Measurements from ENCODE around the gene TRIM64C. TPM values are rescaled to one million over a fixed set of nuclear protein-coding genes. Genes with fewer than 3 reads are reported as not detected.
"Not testable (repeated sequence)": the region's sequence is repeated elsewhere in the genome, so short reads cannot be mapped to it uniquely, and the experiment has no call there.

TRIM64C gene
- not detected for total RNA-seq

DNA sequence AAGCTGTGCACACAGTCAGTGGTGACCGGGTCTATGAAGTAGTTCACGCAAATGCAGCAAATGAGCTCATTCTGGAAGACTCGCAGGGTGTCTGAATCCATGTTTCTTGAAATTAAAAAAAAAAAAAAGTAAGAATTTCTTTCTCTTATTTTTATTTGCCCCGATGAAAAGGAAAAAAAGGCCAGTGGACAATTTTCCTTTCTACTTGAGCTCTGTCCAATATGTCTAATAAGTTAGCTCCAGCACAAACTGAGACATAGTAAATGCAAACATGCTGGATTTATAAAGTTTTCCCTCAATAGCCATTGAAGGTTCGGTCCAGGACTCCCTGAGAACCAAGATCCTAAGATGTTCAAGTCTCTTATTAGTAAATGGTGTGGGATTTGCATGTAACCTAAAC is at the start of gene TRIM64C:
TSS of gene TRIM64C (minus strand) at position 101 of the 400 bp plus-strand sequence. CDS start at position 101, 0 bp downstream.
- intact Hi-C loops (cut with DNase I); H3K4me1 ChIP-seq; DNase-seq (ENCODE audit: low spot score in 2 of 2); H3K27me3 ChIP-seq; H3K27ac ChIP-seq; H3K36me3 ChIP-seq; H3K4me3 ChIP-seq; H3K9me3 ChIP-seq: not testable (repeated sequence)

GRCh38 chr11:49102356-49102755 is 43.4 kb upstream of the TRIM64C start:
- DNase-seq (ENCODE audit: low spot score in 2 of 2); H3K27ac ChIP-seq; H3K36me3 ChIP-seq; H3K4me3 ChIP-seq; H3K4me1 ChIP-seq; H3K27me3 ChIP-seq; H3K9me3 ChIP-seq; intact Hi-C loops (cut with DNase I): not testable (repeated sequence)

DNA sequence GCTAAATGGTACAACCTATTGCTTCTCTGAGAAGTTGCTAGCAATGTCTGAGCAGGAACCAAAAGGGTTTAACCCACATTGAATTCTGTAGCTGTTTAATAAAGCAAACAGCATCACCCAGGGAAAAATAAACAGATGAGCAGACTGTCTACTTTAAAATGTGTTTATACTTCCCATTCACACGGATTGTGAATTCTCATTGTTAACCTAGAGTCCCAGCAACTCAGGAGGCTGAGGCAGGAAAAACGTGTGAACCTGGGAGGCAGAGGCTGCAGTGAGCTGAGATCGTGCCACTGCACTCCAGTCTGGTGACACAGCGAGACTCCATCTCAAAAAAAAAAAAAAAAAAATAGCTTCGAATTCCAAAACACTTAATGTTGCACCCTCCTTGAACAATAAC is 11.0 kb upstream of the TRIM64C start:
- H3K4me1 ChIP-seq; H3K27me3 ChIP-seq; H3K36me3 ChIP-seq; DNase-seq (ENCODE audit: low spot score in 2 of 2); H3K27ac ChIP-seq; H3K4me3 ChIP-seq; intact Hi-C loops (cut with DNase I); H3K9me3 ChIP-seq: not testable (repeated sequence)

GRCh38 chr11:49049821-49050220 is 9.1 kb downstream of the TRIM64C start:
- H3K9me3 ChIP-seq; intact Hi-C loops (cut with DNase I); H3K4me3 ChIP-seq; H3K4me1 ChIP-seq; H3K36me3 ChIP-seq; DNase-seq (ENCODE audit: low spot score in 2 of 2); H3K27ac ChIP-seq; H3K27me3 ChIP-seq: not testable (repeated sequence)

DNA sequence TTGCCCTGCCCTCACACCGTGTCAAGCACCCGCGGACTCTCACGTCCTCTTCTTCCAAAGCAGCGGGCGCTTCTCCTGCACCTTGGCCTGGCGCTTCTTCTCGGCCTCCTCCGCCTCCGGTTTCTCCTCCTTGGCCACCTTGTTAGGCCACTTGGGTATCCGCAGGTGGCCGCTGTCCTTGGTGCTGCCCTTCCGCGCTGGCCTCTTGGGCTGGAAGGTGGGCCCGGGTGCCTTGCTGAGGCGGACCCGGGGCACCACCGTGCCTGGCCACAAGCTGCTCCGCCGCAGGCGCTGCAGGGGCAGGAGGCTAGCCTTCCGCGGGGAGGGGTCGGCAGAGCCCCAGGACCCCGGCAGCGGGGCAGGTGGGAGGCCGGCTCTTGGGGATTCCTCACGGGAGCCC is 10.7 kb downstream of the TRIM64C start:
- H3K9me3 ChIP-seq; H3K36me3 ChIP-seq; H3K4me3 ChIP-seq; H3K27ac ChIP-seq; DNase-seq (ENCODE audit: low spot score in 2 of 2); H3K27me3 ChIP-seq; intact Hi-C loops (cut with DNase I); H3K4me1 ChIP-seq: not testable (repeated sequence)

GRCh38 chr11:49028523-49028922 is 30.4 kb downstream of the TRIM64C start, which contains the start of gene TRIM49B:
TSS of gene TRIM49B (plus strand) at chr11:49028823. CDS start at chr11:49031600, 2,777 bp downstream.
- DNase-seq (ENCODE audit: low spot score in 2 of 2); H3K9me3 ChIP-seq; intact Hi-C loops (cut with DNase I): not testable (repeated sequence)

More at GRCh38 chr11:49028523-49028922, 30.4 kb downstream of the TRIM64C start, which contains the start of gene TRIM49B:
- H3K27me3 ChIP-seq, H3K27ac ChIP-seq, H3K4me3 ChIP-seq, H3K36me3 ChIP-seq, H3K4me1 ChIP-seq: not testable (repeated sequence)

Other genes starting within 250 kb of the TRIM64C start
- not detected for gene TRIM51G, start 75.2 kb downstream of the TRIM64C start, total RNA-seq
- gene TRIM49B, start 30.3 kb downstream of the TRIM64C start, total RNA-seq = not detected
- gene FOLH1, start 149.5 kb upstream of the TRIM64C start, total RNA-seq = not detected

Measured in ascending aorta (tissue), 2 donors.